NCI-H2107 (cell line): ENCODE results near the gene RNF141.

Experiments used
- DNase-seq: peaks from one replicate; lab custom pipeline; 2025; lab: John Stamatoyannopoulos, UW

RNF141 gene

DNA sequence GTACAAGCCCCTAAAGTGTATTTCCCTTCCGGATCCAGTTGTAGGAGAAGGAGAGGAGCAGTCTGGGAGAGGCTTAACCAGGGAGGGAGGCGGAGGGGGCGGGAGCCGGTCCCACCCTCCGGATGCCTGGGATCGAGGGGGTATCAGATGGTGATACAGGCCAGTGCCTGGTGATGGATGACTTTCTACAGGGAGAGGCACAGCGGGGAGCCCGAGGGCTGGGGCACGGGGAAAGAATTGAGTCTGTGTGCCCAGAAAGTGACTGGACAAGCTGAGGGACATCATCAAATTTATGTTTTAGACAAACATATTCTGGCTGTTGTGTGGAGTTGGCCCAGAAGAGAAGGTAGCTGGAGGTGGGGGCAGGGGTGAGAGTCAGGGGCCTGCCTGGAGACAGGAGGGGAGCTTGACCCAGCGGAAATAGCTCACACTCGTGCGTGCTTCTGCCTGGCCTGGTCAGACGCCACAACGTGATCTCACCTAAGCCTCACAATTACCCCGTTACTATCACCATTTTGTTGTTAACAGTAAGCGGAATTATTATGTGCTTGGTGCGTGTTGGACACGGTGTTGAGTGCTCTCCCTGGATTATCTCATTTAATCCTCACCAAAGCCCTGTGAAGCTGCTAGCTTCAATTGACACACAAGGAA, 43.5 kb downstream of the RNF141 start:
- no peak for DNase-seq

DNA sequence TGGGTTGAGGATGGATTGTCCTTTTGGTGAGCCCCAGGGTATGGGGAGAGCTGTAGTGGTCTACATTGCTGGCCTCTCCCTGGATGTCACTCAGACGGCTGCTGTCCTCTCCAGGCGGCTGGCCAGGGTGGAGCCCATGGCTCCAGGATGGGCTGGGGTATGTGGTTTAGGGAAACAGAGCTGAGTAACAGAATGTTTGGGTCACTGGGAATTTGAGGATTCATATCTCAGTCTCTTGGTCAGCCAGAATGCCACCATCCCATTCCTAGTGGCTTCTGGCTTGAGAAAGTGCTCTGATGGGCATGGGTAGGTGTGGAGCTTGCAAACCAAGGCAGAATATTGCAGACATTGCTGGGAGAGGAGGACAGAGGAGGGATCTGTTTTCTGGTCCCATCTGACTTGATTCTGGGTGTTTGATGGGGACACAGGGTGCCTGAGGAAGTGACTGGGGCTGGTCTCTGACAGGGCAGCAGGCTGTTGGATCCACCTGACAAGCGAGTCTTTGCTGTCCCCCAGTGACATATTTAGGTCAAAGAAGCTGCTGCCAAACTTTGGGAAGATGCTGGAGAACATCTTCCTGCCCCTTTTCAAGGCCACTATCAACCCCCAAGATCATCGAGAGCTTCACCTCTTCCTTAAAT, 44.6 kb downstream of the RNF141 start:
- DNase-seq: no peak

DNA sequence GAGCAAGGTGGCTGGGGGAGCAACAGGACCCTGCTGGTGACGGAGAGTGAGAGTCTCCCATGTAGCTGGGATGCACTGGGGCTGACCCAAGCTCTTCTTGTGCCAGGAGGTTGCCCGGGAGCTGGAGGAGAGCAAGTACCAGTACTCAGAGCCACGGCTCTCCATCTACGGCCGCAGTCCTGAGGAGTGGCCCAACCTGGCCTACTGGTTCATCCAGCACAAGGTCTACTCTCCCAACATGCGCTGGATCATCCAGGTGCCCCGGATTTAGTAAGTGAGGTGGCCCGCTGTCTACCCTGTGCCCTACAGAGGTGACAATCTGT, 45.6 kb downstream of the RNF141 start:
- no peak for DNase-seq

DNA sequence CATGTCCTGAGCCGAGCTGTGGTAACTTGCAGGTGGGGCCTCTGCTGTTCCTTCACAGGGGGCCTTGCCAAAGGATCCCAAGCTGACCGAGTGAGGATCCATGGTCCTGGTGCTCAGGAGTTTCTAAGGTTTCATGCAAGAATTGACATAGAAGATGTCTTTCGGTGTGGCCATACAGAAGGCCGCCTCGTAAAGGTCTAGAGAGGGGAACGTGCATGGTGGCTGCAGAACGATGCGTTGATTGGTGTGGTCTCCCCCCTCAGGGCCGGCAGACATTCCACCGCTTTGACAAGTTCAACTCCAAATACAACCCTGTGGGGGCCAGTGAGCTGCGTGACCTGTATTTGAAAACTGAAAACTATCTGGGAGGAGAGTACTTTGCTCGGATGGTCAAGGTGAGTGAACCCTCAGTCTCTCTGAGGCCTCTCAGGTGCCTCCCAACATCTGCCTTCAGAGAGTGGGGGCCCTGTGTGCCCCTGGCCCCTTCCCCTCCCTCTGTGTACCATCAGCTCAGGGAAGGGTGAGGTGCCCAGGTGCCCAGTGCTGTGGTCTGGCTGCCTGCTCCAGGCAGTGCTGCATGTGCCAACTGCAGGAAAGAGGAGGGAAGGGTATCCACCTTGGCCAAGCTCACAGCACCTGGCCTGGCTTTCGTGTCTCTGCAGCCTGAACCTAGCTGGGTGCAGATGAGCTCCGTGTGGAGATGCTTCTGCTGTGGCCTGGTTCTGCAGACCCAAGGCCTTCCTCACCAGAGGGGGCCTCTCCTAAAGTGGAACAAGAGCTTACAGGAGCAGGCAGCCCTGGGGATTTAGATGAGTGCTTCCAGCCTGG, 46.1 kb downstream of the RNF141 start:
- DNase-seq: no peak

DNA sequence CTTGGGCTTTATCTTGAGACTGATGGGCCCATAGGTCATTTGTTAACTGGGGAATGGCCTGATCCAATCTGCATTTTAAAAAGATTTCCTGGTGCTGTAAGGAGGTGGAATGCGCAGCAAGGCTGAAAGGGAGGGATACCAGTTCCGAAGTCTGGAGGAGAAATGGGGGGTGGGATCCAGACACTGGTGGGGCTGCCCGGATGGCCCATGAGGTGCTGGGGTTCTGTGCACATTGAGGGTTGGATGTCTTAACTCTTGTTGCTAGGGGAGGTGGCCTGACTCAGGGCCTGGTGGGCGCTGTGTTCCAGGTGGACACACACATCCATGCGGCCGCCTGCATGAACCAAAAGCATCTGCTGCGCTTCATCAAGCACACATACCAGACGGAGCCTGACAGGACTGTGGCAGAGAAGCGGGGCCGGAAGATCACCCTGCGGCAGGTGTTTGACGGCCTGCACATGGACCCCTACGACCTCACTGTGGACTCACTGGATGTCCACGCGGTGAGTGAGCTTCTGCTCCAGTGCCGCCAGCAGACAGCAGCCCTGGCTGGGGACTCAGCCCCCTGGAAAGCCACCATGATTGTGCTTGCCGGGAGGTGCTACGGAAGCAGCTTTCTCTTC, 47.8 kb downstream of the RNF141 start:
- DNase-seq: no peak

DNA sequence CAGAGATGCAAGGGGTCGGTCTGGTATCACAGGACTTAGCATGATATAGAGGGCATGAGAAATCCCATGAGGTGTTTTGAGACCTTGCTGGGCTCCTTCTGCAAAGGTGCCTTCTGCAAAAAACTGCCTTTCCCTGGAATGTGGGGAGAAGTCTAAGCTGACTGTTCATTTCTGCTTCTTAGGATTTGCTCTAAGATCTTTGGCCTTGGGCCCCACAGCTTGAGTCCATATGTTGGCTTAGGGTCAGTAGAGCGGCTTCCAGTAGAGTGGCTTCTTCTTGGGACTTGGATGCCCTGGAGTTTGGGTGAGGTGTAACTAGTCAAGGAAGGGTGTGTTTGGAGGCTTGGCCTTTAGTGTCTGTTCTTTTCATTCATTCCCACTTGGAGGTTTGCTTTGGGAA, 48.9 kb downstream of the RNF141 start:
- no peak for DNase-seq

DNA sequence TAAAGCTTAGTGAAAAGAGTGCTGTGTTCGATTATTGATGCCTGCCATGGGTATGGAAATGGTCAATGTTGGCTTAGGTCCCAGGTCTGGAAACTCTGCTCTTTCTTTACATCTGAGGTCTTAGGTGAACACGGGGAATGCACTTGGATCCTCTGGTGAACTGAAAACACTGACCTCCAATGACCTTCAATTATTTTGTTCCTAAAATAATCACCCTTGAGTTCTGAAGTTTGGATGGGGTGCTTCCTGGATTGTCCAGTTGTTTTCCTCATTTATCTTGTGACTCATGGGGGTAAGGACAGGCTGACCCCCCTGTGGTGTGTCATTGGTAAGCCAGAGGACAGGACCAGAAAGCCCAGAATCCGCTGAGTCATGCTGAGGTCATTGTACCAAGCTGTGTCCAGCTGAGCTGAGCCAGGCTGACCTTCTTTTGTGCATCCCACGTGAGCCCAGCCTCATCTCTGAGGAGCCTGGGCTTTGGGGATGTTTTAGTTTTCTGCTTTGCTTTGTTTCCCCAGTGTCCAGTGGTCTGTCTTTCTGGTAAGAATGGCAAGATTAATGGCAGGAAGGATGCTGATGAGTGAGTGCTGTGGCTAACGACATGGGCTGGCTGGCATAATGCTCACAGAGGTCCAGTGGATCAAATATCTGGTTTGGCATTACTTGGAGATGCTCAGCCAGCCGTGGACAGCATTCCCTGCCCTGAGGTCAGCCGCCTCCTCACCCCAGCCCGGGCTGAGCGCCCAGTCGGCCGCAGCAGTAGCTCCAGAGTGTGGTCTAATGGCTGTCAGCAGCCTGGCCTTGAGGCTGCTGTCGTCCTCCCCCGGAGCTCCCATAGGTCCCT, 50.4 kb downstream of the RNF141 start:
- no peak for DNase-seq

DNA sequence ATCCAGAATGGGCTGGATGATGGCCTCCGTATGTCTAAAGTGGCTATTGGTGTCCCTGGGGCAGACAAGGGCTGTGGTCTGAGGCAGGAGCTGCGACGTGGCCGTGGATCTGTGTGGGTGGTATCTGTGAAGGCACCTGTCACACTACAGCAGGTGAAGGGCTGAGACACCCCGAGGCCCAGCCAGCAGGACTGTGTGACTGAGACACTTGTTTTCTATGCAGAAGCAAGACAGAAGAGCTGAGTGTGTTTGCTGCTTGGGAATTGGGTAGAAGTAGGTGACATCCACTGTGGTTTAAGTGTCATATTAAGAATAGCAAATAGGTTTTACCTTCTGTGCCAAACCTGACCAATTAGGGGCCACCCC, 51.0 kb downstream of the RNF141 start:
- DNase-seq: no peak

DNA sequence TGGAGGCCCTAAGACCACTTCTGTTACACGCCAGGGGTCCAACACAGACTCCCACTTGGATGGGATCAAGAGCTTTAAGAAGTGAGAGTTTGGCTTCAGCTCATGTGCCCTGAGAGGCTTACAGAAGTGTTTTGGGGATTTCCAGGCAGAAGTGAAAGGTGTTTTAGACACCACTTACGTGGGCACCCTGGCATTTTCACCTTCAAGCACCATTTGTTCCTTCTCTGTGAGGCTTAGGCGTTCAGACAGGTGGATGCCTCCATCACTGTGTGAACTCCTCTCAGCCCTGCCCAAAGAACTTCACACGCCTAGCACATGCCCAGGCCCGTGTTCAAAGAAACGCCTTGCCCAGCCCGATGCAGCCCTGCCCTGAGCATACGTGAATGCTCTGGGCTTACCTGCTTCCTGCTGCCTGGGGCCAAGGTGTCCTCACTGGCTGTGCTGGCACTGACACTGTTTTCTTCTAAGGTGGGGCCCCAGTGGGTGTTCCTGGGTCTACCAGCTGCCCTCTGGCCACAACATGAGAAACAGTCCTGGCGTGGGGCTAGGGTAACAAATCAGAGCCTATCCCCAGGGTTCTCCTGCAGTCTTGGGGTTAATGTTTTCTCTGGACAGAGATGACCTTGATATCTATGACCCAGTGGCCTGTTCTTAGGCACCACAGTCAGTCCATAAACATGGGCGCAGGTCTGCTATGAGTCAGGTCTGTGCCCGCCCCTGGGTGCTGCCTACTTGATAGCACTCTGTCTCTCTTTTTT, 51.9 kb downstream of the RNF141 start:
- no peak for DNase-seq

DNA sequence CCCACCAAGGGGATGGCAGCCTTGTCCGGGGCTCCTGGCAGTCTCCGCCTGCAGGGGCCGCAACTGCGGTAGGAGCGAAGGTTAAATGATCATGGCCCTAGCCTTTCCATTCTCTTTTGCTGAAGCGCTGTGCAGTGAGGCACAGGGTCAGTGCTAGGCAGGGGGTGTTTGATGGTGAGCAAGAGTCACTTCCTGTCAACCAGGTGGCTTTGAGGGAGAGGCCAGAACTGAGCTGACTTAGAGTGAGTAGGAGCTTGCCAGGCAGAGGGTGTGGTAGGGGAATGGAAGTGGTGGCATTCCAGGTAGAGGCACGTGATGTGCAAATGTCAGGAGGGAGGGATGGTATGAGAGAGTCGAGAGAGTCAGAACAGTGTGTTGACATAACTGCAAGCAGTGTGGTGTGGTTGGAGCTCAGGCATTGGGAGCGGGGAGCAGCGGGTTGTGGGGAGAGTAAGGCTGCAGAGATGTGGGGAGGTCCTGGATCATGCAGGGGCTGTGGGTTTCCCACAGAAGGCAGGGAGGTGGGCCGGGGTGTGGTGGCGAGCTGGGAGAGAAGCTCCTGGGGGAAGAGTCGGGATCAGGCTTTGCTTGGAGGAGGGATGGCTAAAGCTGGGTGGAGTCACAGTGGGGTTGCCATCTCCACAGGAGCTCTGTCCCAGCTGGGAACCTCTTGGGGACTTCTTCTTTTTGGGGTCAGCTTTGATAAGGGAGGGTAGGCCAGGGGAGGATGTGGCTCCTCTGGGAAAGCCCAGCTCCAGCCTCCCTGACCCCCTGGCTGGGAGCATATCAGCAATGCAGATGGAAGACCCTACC, 52.7 kb downstream of the RNF141 start:
- DNase-seq: no peak

DNA sequence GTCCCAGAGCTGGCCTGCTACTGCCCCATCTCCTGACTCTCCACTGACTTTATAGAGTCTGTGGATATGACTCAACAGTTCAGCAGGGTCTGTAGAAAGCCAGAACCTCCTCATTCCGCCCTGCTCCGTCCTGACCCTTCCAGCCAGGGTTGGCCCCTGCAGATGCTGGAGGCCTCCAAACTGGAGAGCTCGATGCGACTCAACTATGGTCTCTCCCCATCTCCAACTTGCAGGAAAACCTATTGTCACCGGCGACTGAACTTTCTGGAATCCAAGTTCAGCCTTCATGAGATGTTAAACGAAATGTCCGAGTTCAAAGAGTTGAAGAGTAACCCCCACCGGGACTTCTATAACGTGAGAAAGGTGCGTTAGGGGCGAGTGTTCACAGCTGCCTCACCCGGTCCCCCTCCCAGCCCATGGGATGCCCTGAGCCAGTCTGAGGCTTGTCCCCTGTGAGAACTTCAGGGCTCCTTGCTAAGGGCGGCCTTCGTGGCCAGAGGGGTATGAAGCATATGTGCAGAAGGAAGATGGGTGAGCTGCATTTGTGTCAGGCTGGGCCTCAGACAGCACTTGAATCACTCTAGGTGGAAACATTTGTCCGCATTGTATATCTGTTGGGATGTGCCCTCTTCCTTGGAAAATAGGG, 53.9 kb downstream of the RNF141 start:
- no peak for DNase-seq

DNA sequence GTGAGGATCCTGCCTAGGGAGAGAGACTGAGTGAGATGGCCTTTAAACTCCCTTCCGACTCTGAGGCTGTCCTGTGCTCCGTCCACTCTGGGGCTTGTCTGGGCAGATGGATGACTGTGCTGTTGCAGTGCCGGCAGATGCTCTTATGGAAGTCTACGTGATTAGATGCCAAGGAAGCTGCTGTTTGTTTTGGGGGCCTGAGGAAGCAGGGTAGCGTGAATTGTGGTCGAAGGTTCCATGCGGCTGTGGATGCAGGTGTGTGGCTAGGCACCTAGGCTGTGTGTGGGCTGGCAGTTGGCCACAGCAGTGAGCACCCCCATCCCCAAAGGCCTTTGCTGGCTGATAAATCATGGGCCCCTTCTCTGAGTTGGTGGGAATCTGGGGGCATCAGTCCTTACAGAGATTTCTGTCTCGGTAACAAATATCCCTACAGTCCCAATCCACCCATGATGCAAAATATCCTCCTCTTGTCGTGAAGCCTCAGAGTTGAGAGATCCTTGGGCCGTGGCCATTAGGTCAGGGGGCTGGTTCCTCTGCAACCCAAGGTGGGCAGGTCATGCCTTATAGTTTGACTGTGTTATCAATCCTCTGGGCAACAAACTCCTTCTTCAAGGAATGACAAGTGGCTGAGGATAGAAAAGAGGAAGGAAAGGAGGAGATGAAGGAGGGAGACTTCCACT, 54.7 kb downstream of the RNF141 start:
- no peak for DNase-seq

DNA sequence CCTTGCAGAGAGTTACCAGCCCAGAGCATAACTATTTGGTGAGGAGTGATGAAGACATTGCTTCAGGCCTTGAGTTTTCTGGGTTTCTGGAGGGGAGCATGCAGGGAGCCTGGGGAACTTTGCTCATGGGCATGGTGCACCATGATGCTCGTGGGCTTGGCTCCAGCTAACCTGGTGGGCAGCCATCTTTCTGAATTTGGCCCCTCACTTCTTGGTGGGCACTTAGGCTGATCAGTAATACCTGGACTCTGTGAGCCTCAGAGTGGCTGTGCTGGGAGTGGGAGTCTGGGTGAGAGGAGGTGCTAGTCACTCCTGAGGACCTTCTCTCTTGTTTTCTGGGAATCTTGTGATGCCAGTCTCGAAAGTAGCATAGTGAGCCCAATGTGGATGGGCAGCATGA, 55.3 kb downstream of the RNF141 start:
- DNase-seq: no peak

DNA sequence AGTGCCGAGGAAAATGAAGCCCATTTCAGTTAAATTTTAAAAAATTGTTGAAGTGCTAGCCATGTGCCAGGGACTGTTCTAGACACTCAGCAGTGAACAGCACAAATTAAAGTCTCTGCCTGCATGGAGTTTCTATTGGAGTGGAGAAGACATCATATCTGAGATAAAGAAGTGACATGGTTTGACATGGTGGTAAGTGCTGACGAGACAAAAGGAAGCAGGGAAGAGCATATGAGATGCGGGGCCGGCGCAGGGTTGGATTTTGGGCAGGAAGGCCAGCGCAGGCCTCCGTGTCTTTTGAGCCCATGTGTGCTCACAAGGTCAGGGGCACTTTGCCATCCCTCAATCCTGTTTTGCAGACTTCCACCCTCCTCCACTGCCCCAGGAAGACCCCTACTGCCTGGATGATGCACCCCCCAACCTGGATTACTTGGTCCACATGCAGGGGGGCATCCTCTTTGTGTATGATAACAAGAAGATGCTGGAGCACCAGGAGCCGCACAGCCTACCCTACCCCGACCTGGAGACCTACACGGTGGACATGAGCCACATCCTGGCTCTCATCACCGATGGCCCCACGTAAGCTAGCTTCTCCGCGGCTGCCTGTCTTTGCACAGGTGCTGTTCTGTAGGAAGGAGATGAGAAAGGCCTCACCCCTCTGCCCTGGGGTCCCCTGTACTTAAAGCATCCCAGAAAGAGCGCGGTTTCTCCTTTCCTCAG, 56.4 kb downstream of the RNF141 start:
- DNase-seq: no peak

DNA sequence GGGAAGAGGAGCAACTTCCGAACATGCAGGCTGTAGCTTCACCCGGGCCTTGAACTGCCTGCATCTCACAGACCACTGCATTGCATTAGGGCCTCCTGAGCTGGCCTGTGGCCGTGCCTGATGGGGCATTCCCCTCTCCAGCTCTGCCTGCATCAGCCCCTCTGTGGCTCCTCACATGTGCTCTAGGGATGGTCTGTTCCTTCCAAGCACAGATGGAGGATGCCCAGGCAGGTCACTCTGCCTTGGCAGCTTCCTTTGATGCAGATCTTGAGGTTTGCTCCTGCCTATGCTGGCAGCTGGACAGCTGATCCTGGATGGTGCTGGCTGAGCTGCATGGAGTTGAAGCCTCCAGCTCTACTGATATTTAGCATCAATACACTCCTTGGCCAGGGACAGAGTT, 57.4 kb downstream of the RNF141 start:
- no peak for DNase-seq

DNA sequence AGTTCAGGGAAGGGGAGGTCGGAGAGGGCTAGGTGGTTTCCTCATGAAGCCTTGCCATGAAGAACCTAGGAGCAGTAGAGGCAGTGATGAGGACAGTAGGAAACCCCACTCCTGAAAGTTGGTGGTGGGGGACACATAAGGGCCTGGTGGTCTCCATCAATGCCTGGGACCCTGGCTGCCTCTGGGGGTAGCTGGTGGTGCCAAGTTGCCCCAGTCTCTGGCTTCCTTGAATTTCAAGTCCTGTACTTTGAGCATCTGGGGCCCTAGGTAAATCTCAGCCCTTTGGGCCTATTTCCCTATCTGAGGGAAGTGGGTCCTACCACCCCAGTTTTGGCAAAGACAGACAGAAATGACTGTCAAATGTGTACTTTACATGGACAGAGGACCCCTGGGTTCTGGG, 57.8 kb downstream of the RNF141 start:
- DNase-seq: no peak

DNA sequence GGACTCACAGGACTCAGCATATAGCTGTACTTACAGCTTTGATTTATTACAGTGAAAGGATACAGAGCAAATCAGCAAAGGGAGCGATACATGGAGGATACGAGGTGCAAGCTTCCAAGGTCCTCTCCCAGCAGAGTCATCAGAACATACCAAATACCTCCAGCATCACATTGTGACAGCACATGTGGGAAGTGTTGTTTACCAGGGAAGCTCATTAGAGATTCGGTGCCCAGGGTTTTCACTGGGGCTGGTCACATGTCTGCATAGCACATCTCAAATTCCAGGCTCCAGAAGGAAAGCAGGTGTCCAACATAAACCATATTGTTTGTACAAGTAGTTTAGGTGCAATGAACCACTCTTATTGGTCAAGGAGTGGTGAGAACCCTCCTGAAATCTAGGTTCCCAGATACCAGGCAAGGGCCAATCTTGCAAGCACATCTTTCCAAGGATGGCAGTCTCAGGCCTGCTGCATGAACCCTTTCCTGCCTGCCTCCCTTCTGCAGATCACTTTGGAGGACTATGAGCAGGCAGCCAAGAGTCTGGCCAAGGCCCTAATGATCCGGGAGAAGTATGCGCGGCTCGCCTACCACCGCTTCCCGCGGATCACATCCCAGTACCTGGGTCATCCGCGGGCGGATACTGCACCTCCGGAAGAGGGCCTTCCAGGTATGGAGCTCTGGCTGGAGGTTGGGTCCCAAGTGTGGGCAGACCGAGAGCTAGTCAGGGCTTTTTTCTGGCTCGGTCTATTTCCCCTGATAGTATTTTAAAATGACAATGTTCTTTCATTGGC, 59.2 kb downstream of the RNF141 start:
- peak; percentile 48 for DNase-seq

DNA sequence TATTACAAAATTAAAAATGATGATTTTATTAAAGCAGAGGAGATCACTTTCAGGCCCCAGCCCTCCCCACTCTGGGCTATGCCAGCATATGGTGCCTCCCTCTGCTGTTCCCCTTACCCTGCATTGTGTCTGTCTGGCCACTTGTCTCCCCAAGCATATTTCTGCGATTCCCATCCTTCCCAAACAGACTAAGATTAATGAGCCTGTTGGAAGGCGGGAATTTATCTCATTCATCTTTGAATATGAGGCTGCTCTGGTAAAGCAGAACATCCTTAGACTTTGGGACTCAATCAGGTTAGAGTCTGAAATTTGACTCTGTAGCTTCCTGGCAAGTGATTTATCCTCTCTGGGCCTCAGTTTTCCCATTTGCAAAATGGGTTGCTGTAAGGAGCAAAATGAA, 60.2 kb downstream of the RNF141 start:
- no peak for DNase-seq
